ENCODE data around the gene RMRP. TPM values are rescaled to one million over a fixed set of nuclear protein-coding genes. Genes with fewer than 3 reads are reported as not detected.
"Not testable (repeated sequence)": the region's sequence is repeated elsewhere in the genome, so short reads cannot be mapped to it uniquely, and the experiment has no call there.

Gene RMRP
- total RNA-seq, 1 donor from 2014 or later, result 6,301 TPM

DNA sequence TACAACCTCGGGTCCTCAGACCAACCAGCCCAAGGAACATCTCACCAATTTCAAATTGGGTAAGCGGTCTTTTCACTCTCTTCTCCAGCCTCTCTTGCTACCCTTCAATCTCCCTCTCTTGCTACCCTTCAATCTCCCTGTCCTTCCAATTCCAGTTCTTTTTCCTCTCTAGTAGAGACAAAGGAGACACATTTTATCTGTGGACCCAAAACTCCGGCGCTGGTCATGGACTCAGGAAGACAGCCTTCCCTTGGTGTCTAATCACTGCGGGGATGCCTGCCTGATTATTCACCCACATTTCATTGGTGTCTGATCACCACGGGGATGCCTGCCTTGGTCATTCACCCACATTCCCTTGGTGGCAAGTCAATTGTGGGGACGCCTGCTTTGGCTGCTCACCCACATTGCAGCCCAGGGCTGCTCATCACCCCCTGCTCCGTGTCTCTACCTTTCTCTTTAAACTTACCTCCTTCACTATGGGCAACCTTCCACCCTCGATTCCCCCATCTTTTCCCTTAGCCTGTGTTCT lies 20.3 kb downstream of the RMRP start:
- H3K4me3 Mint-ChIP-seq; intact Hi-C loops (cut with micrococcal nuclease); H3K27me3 Mint-ChIP-seq; H3K9me3 Mint-ChIP-seq; DNase-seq: not testable (repeated sequence)
- H3K27ac Mint-ChIP-seq, result peak overlapping the region; percentile 3
- H3K36me3 Mint-ChIP-seq (ENCODE audit: low read depth), result peaks cover 20% of the 10 kb centered on the region
- peaks cover 48% of the 10 kb centered on the region for H3K4me1 Mint-ChIP-seq

DNA sequence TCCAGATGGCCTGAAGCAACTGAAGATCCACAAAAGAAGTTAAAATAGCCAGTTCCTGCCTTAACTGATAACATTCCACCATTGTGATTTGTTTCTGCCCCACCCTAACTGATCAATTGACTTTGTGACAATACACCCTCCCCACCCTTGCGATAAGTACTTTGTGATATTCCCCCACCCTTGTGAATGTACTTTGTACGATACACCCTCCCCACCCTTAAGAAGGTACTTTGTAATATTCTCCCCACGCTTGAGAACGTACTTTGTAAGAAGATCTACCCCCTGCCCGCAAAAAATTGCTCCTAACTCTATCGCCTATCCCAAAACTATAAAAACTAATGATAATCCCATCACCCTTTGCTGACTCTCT lies 21.0 kb downstream of the RMRP start:
- intact Hi-C loops (cut with micrococcal nuclease); H3K27me3 Mint-ChIP-seq: not testable (repeated sequence)
- H3K27ac Mint-ChIP-seq, result peak overlapping the region; percentile 59

DNA sequence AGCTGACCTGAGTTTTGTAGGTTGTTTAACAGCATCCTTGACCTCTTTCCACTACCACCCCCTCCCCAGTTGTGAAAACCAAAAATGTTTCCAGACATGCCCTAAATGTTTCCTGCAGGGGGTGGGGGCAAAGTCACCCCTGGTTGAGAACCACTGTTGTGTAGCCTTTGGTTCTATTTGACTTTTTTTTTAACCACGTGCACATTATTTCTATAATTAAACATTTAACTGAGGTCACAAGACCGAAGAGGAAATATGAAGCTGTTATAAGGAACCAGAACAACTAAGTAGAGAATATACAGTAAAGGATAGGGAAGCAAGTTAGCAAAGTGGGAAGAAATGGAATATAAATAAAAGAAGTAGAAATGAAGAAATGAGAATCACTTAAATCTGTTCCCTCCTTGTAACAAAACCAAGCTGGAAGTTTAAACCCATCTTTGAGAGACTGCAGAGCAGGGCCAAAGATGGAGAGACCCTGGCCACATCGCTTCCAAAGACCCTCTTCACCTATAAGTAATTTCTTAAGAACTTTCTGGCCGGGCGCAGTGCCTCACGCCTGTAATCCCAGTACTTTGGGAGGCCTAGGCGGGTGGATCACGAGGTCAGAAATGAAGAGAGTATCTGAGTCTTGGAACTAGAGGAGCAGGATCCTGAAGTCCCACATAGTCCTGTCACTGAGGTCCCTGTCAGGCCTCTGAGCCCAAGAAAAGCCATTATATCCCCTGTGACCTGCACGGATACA lies 21.5 kb downstream of the RMRP start:
- Mint-ChIP-seq H3K4me1 (peaks cover 48% of the 10 kb centered on the region), H3K27ac (peak overlapping the region; percentile 59), H3K36me3 (ENCODE audit: low read depth) (peaks cover 16% of the 10 kb centered on the region), H3K4me3 (no peak overlapping the region), H3K9me3 (peaks cover 6% of the 10 kb centered on the region), H3K27me3 (no peaks in the 10 kb centered on the region)
- intact Hi-C loops (cut with micrococcal nuclease), result no loop called here
- no peak for DNase-seq

More for the DNA sequence above, 21.0 kb downstream of the RMRP start:
- H3K4me3 Mint-ChIP-seq, H3K9me3 Mint-ChIP-seq, DNase-seq: not testable (repeated sequence)
- peaks cover 48% of the 10 kb centered on the region for H3K4me1 Mint-ChIP-seq
- peaks cover 20% of the 10 kb centered on the region for H3K36me3 Mint-ChIP-seq (ENCODE audit: low read depth)

DNA sequence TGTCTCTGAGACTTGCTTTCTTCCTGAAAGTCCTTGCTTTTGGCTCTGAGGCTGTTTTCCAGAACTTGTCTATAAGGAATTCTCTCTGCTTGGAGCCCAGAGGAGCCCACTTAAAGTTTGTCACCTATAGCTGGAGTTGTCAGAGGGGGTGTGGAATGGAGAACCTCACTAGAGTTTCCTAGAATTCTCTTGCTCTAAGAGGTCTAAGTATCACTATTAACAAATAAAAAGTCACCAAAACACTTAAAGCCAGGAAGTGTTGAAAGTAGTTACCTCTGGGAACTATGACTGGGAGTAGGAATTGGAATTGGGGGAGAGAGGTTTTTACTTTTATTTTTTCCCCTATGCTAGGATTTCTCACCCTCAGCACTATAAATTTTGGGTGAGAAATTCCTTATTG lies 22.1 kb downstream of the RMRP start:
- H3K4me3 Mint-ChIP-seq, result no peak overlapping the region
- intact Hi-C loops (cut with micrococcal nuclease), result loop anchor here (2.0 kb wide), 1 partner anchor 17 kb away; the partner anchor contains the start of gene CD72
- peaks cover 48% of the 10 kb centered on the region for H3K4me1 Mint-ChIP-seq
- H3K9me3 Mint-ChIP-seq, result peaks cover 6% of the 10 kb centered on the region
- DNase-seq, result no peak
- peaks cover 11% of the 10 kb centered on the region for H3K36me3 Mint-ChIP-seq (ENCODE audit: low read depth)
- H3K27ac Mint-ChIP-seq, result peak overlapping the region; percentile 14
- no peaks in the 10 kb centered on the region for H3K27me3 Mint-ChIP-seq

DNA sequence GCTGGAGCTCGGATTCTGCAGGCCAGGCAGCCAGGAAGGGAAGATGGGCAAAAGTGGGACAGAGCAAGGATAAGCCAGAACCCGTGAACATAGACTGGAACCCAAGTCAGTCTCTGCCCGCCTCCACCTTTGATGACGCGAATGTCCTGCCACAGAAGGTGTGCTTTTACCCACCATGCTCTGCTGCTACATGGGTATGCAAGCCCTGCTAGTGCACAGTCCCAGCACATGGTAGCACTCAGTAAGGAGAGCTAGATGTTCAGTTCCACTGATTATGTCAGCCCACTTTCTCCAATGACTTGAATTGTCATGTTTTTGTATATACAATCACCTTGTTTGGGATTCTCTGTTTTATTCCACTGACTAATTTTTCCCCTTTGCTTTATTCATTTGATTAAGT lies 28.2 kb downstream of the RMRP start:
- Mint-ChIP-seq H3K27ac (no peak overlapping the region), H3K9me3 (no peaks in the 10 kb centered on the region), H3K4me1 (peaks cover 8% of the 10 kb centered on the region), H3K27me3 (no peaks in the 10 kb centered on the region), H3K36me3 (ENCODE audit: low read depth) (no peaks in the 10 kb centered on the region), H3K4me3 (no peak overlapping the region)
- intact Hi-C loops (cut with micrococcal nuclease), result no loop called here
- DNase-seq, result no peak

DNA sequence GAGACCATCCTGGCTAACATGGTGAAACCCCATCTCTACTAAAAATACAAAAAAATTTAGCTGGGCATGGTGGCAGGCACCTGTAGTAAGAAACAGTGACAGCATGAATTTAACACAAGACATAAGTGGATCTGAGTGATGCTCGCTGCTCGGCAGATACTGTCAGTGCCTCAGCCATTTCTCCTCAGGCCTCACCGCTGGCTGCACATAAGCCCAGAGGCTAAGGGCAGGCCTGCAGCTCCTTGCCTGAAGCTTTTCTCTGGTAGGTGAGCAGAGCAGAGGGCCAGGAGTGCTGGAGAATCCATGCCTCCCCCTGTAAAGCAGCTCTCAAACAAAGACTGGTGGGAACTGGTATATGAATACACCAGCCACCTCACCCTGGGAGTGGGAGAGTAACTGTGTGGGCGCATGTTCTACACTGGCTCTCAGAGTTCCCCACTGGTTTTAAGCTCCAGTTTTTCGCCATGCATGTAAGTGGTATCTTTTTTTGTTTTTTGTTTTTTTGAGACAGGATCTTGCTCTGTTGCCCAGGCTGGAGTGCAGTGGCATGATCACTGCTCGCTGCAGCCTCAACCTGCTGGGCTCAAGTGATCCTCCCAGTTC lies 29.3 kb downstream of the RMRP start:
- intact Hi-C loops (cut with micrococcal nuclease), result no loop called here
- H3K9me3 Mint-ChIP-seq, result no peaks in the 10 kb centered on the region
- DNase-seq, result no peak
- no peaks in the 10 kb centered on the region for H3K27me3 Mint-ChIP-seq
- no peak overlapping the region for H3K27ac Mint-ChIP-seq
- no peaks in the 10 kb centered on the region for H3K36me3 Mint-ChIP-seq (ENCODE audit: low read depth)
- H3K4me3 Mint-ChIP-seq, result no peak overlapping the region
- H3K4me1 Mint-ChIP-seq, result peaks cover 7% of the 10 kb centered on the region

DNA sequence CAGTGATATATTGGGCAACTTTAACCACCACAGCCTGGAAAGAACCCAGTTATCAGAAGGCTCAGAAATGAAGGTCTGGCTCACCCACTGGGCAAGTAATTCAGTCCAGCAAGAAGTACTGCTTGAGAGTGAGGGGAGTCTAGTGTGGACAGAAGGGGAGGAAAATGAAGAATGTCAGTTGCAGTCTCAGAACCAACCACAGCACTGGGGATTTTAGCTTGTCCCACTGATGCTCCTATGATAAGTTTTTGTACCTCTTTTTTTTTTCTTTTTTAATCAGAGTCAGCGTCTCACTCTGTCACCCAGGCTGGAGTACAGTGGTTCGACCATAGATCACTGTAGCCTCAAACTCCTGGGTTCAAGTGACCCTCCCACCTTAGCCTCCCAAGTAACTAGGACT lies 30.2 kb downstream of the RMRP start:
- H3K27ac Mint-ChIP-seq, result no peak overlapping the region
- no peaks in the 10 kb centered on the region for H3K9me3 Mint-ChIP-seq
- peaks cover 7% of the 10 kb centered on the region for H3K4me1 Mint-ChIP-seq
- no peaks in the 10 kb centered on the region for H3K27me3 Mint-ChIP-seq
- no peak overlapping the region for H3K4me3 Mint-ChIP-seq
- no peaks in the 10 kb centered on the region for H3K36me3 Mint-ChIP-seq (ENCODE audit: low read depth)
- intact Hi-C loops (cut with micrococcal nuclease), result no loop called here
- no peak for DNase-seq

DNA sequence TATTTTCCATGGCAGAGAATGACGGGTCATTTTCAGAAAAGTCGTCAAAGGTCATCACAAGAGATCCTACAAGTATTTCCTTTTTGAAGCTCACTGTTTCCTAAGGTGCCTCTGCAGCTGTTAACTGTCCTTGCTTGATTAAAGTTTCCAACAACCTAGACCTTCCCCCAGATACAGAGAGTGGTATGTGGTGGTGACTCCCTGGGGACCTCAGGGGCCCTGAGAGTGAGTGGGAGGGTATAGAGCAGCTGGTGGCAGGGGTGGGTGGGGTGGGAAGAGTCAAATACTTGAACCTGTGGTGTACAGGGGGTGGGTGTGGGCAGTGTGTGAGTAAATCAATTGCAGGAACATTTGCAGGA lies 38.0 kb downstream of the RMRP start:
- DNase-seq, result no peak
- Mint-ChIP-seq H3K9me3 (no peaks in the 10 kb centered on the region), H3K27me3 (no peaks in the 10 kb centered on the region), H3K27ac (peak overlapping the region; percentile 95), H3K4me3 (peak overlapping the region; percentile 81), H3K36me3 (ENCODE audit: low read depth) (peaks cover 1% of the 10 kb centered on the region), H3K4me1 (peaks cover 55% of the 10 kb centered on the region)
- intact Hi-C loops (cut with micrococcal nuclease), result loop anchor here (1.0 to 2.0 kb wide), 4 partner anchors 15 to 113 kb away; partner anchors contain the start of genes CREB3 and TLN1

DNA sequence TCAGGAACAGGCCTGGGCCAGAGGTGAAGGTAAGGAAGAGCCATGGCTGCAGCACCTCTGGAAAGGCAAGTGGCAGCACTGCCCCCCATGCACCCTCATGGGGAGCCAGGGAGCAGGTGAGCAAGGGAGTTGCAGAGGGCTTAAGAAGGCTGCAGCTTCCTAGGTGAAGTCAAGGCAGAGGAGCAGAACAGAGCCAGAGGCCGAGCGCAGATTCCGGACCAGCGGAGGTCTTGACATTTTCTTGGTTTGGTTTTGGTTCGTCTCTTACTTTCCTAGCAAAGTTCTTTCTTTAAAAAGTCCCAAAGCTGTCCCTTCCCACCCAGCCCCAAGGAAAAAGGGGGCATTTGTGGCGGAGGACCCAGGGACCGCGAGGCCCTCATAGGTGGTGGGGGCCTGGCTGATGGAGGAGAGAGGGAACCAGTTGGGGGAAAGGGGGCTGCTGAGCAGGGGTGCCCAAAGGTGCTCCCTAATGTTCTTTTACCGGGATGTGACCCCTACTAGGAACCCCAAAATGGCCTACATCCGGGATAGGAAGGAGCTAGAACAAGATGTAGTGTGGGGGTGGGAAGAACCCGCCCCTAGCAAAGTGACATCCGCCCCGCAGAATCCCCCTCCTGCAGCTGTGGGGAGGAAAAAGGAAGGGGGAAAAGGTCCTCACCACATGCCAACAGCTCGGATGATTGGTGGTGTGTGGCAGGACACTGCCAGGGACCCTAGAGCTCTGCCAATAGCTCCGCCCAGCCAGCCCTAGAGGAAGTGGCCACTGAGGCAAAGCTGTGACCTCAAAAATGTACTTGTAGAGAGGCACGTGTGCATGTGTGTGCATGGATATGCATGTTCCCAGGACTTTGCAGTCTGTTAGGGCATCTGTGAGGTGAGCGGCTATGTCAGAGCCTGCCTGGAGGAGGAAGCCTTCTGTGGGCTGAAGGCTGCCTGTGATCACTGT lies 38.7 kb downstream of the RMRP start:
- H3K9me3 Mint-ChIP-seq, result no peaks in the 10 kb centered on the region
- peak overlapping the region; percentile 81 for H3K4me3 Mint-ChIP-seq
- peak; percentile 82 for DNase-seq
- peak overlapping the region; percentile 95 for H3K27ac Mint-ChIP-seq
- H3K4me1 Mint-ChIP-seq, result peaks cover 59% of the 10 kb centered on the region
- peaks cover 1% of the 10 kb centered on the region for H3K36me3 Mint-ChIP-seq (ENCODE audit: low read depth)
- intact Hi-C loops (cut with micrococcal nuclease), result loop anchor here (1.0 to 2.0 kb wide), 4 partner anchors 15 to 113 kb away; partner anchors contain the start of genes CREB3 and TLN1
- peaks cover 1% of the 10 kb centered on the region for H3K27me3 Mint-ChIP-seq

DNA sequence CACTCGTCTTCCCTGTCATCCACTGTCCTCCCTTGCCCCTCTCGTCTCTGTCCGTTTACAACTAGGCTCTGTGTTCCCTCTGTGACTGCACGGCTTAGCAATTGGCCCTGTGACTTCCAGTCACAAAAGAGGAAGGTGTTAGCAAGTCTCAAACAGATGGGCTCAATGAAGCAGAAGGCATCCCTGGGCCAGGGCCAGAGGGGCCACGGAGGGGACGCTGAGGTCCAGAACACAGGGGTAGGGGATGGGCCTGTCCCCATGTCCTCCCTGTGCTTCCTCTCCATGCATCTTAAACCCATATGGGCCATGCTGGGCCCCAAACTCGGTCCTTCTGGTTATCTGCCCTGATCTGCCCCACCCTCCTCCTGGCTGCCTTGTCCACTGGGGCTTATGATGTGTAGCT lies 39.5 kb downstream of the RMRP start, which contains the start of gene CD72:
CD72 (minus strand) TSS at position 89 of the 403 bp plus-strand sequence. CDS start 110 bp downstream, outside the sequence.
- Mint-ChIP-seq H3K27ac (peak within 1 kb of the TSS; percentile 95), H3K27me3 (peaks cover 2% of the 10 kb centered on the region), H3K9me3 (no peaks in the 10 kb centered on the region), H3K4me1 (peaks cover 59% of the 10 kb centered on the region), H3K36me3 (ENCODE audit: low read depth) (peaks cover 1% of the 10 kb centered on the region), H3K4me3 (peak within 1 kb of the TSS; percentile 81)
- intact Hi-C loops (cut with micrococcal nuclease), result loop anchor here (2.0 kb wide), 1 partner anchor 16 kb away; no protein-coding TSS in a partner anchor
- no peak for DNase-seq

DNA sequence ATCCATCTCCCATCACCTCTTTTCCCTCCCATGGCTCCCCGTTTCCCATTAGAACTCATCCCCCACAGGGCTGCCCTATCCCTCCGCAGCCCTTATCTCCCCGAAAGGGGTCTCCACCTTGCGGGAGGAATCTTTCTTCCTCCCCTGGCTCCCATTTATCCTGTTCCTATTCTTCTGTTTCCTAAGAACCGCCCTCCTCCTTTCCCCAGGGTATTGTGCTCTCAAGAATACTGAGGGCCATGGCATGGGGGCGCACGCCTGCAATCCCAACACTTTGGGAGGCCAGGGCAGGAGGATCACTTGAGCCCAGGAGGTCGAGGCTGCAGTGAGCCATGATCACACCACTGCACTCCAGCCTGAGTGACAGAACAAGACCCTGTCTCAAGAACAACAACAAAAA lies 40.3 kb downstream of the RMRP start:
- peaks cover 2% of the 10 kb centered on the region for H3K27me3 Mint-ChIP-seq
- peaks cover 1% of the 10 kb centered on the region for H3K36me3 Mint-ChIP-seq (ENCODE audit: low read depth)
- peak overlapping the region; percentile 77 for H3K27ac Mint-ChIP-seq
- no peak for DNase-seq
- H3K9me3 Mint-ChIP-seq, result no peaks in the 10 kb centered on the region
- H3K4me3 Mint-ChIP-seq, result peak overlapping the region; percentile 81
- peaks cover 59% of the 10 kb centered on the region for H3K4me1 Mint-ChIP-seq
- intact Hi-C loops (cut with micrococcal nuclease), result no loop called here

DNA sequence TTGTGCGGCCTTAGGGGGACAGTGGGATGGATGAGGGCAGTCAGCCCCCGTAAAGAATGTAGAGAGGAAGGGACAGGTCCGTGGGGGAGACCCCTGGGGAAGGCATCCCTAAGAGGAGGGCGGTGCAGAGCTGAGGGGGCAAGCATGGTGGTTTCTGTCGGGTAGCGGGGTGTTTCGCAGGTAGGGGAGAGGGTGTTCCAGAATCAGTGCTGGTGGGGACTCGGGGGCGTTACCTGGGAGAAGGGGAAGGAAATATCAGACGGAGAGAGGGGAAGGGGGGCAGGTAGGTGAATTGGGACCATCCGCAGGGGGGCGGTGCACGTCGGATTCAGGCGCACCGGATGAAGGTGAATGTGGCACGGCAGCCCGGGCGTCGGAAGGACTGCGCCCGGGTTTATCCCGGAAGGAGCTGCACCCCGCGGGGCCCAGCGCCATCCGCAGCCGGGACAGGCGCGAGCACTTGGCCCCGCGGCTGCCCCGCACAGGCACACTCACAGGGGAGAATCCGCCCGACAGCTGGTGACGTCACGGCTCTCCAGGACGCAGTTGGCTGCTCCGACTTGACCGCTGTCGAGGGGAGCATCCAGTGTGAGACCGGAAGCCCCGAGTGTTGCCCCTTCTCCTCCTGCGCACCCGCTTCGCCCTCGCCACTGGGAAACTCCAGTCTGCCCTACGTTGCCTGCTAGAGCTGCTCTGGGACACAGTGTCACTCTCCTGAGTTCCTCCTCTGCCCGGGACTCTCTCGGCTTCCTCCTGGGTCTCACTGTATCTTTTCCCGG lies 40.9 kb downstream of the RMRP start:
- Mint-ChIP-seq H3K4me1 (peaks cover 58% of the 10 kb centered on the region), H3K4me3 (peak overlapping the region; percentile 81), H3K27ac (peak overlapping the region; percentile 77), H3K9me3 (no peaks in the 10 kb centered on the region), H3K27me3 (peaks cover 2% of the 10 kb centered on the region), H3K36me3 (ENCODE audit: low read depth) (peaks cover 1% of the 10 kb centered on the region)
- peak; percentile 90 for DNase-seq
- intact Hi-C loops (cut with micrococcal nuclease), result no loop called here
